ENCODE results near the gene CFD. TPM values are rescaled to one million over a fixed set of nuclear protein-coding genes. Genes with fewer than 3 reads are reported as not detected.
"Not testable (repeated sequence)": the region's sequence is repeated elsewhere in the genome, so short reads cannot be mapped to it uniquely, and the experiment has no call there.

CFD gene
- polyA plus RNA-seq, 1 donor from 2014 or later, result 5.3 TPM

GRCh38 chr19:878751-879561, 19.5 kb downstream of the CFD start:
- H3K9me2 ChIP-seq (ENCODE audit: insufficient read depth, low read length); H3K9ac ChIP-seq (ENCODE audit: low read length); H3K79me2 ChIP-seq (replicated peaks; ENCODE audit: insufficient read depth, low read length); H3K36me3 ChIP-seq (ENCODE audit: insufficient read depth, low read length); H3K4me3 ChIP-seq (ENCODE audit: low read length); H3K27me3 ChIP-seq (ENCODE audit: insufficient read depth, low read depth, low read length); H3K27ac ChIP-seq (ENCODE audit: low read length); H3F3A ChIP-seq (ENCODE audit: insufficient read depth, low read length, poor library complexity, severe bottlenecking); H2AFZ ChIP-seq (ENCODE audit: low read depth, low read length); H3K4me2 ChIP-seq (ENCODE audit: low read length); H3K9me3 ChIP-seq (ENCODE audit: low read length); H4K20me1 ChIP-seq (ENCODE audit: insufficient read depth): not testable (repeated sequence)

GRCh38 chr19:879711-880438, 20.4 kb downstream of the CFD start:
- H3K27me3 ChIP-seq (ENCODE audit: insufficient read depth, low read depth, low read length), result no peaks in the 10 kb centered on the region
- TF ChIP-seq REST (IDR thresholded peaks at IDR 0.05; ENCODE audit: borderline replicate concordance) (no peak), TAF1 (IDR thresholded peaks at IDR 0.05; ENCODE audit: low read depth) (no peak), EP300 (conservative IDR thresholded peaks at IDR 0.05; ENCODE audit: poor library complexity, severe bottlenecking) (no peak), MXI1 (conservative IDR thresholded peaks at IDR 0.05; ENCODE audit: poor library complexity, severe bottlenecking) (no peak), RAD21 (conservative IDR thresholded peaks at IDR 0.05) (no peak)
- TF ChIP-seq, protein P1, sequence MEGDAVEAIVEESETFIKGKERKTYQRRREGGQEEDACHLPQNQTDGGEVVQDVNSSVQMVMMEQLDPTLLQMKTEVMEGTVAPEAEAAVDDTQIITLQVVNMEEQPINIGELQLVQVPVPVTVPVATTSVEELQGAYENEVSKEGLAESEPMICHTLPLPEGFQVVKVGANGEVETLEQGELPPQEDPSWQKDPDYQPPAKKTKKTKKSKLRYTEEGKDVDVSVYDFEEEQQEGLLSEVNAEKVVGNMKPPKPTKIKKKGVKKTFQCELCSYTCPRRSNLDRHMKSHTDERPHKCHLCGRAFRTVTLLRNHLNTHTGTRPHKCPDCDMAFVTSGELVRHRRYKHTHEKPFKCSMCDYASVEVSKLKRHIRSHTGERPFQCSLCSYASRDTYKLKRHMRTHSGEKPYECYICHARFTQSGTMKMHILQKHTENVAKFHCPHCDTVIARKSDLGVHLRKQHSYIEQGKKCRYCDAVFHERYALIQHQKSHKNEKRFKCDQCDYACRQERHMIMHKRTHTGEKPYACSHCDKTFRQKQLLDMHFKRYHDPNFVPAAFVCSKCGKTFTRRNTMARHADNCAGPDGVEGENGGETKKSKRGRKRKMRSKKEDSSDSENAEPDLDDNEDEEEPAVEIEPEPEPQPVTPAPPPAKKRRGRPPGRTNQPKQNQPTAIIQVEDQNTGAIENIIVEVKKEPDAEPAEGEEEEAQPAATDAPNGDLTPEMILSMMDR (IDR thresholded peaks at IDR 0.05; ENCODE audit: poor library complexity, severe bottlenecking), result no peak
- no peaks in the 10 kb centered on the region for H4K20me1 ChIP-seq (ENCODE audit: insufficient read depth)
- H3K4me2 ChIP-seq (ENCODE audit: low read length), result no peak overlapping the region
- no peak overlapping the region for H3K27ac ChIP-seq (ENCODE audit: low read length)
- H3K36me3 ChIP-seq (ENCODE audit: insufficient read depth, low read length), result peaks cover 5% of the 10 kb centered on the region
- no peak overlapping the region for H3K9ac ChIP-seq (ENCODE audit: low read length)
- no peak overlapping the region for H2AFZ ChIP-seq (ENCODE audit: low read depth, low read length)
- H3F3A ChIP-seq (ENCODE audit: insufficient read depth, low read length, poor library complexity, severe bottlenecking), result no peaks in the 10 kb centered on the region
- no peaks in the 10 kb centered on the region for H3K9me2 ChIP-seq (ENCODE audit: insufficient read depth, low read length)
- no peaks in the 10 kb centered on the region for H3K9me3 ChIP-seq (ENCODE audit: low read length)
- no peaks in the 10 kb centered on the region for H3K79me2 ChIP-seq (replicated peaks; ENCODE audit: insufficient read depth, low read length)
- no peak overlapping the region for H3K4me3 ChIP-seq (ENCODE audit: low read length)
